ENCODE data around the gene SPG7.
"Not testable (repeated sequence)": the region's sequence is repeated elsewhere in the genome, so short reads cannot be mapped to it uniquely, and the experiment has no call there.

Gene SPG7

GRCh38 chr16:89577055-89577759, 69.0 kb downstream of the SPG7 start:
- DNase-seq (ENCODE audit: low read depth in 2 of 2): no peak

- DNase-seq (ENCODE audit: low read depth in 2 of 2): no peak
Measured at GRCh38 chr16:89579351-89579750, 71.1 kb downstream of the SPG7 start.

- no peak for DNase-seq (ENCODE audit: low read depth in 2 of 2)
Measured at GRCh38 chr16:89581045-89581695, 73.0 kb downstream of the SPG7 start.

- DNase-seq (ENCODE audit: low read depth in 2 of 2): no peak
Measured at GRCh38 chr16:89581861-89582563, 73.8 kb downstream of the SPG7 start.

- no peak for DNase-seq (ENCODE audit: low read depth in 2 of 2)
Measured at GRCh38 chr16:89582614-89583196, 74.5 kb downstream of the SPG7 start.

GRCh38 chr16:89583197-89583894, 75.1 kb downstream of the SPG7 start:
- no peak for DNase-seq (ENCODE audit: low read depth in 2 of 2)

GRCh38 chr16:89583895-89584644, 75.9 kb downstream of the SPG7 start:
- DNase-seq (ENCODE audit: low read depth in 2 of 2): no peak

GRCh38 chr16:89584768-89585549, 76.8 kb downstream of the SPG7 start:
- no peak for DNase-seq (ENCODE audit: low read depth in 2 of 2)

GRCh38 chr16:89586218-89586617, 78.0 kb downstream of the SPG7 start:
- no peak for DNase-seq (ENCODE audit: low read depth in 2 of 2)

- no peak for DNase-seq (ENCODE audit: low read depth in 2 of 2)
Measured at GRCh38 chr16:89586853-89587252, 78.7 kb downstream of the SPG7 start.

- not testable (repeated sequence) for DNase-seq (ENCODE audit: low read depth in 2 of 2)
Measured at GRCh38 chr16:89587676-89588075, 79.5 kb downstream of the SPG7 start.

- no peak for DNase-seq (ENCODE audit: low read depth in 2 of 2)
Measured at GRCh38 chr16:89588413-89589109, 80.4 kb downstream of the SPG7 start.

- no peak for DNase-seq (ENCODE audit: low read depth in 2 of 2)
Measured at GRCh38 chr16:89589241-89589926, 81.2 kb downstream of the SPG7 start.

GRCh38 chr16:89593841-89594240, 85.6 kb downstream of the SPG7 start:
- DNase-seq (ENCODE audit: low read depth in 2 of 2): no peak

GRCh38 chr16:89595330-89596060, 87.3 kb downstream of the SPG7 start:
- no peak for DNase-seq (ENCODE audit: low read depth in 2 of 2)

GRCh38 chr16:89596061-89596689, 88.0 kb downstream of the SPG7 start:
- no peak for DNase-seq (ENCODE audit: low read depth in 2 of 2)

- DNase-seq (ENCODE audit: low read depth in 2 of 2): no peak
Measured at GRCh38 chr16:89596957-89597649, 88.9 kb downstream of the SPG7 start.
